Measurements from ENCODE around the gene CTTNBP2.

GRCh38 chr7:117830422-117830954 is 42.8 kb downstream of the CTTNBP2 start:
- TF ChIP-seq POLR2AphosphoS5 (IDR thresholded peaks at IDR 0.05) (no peak), CTCF (IDR thresholded peaks at IDR 0.05) (no peak), POLR2A (IDR thresholded peaks at IDR 0.05) (no peak)

All from transverse colon (tissue), 4 donors.